B cell (primary cell): ENCODE results near the gene PIN1.
"Not testable (repeated sequence)": the region's sequence is repeated elsewhere in the genome, so short reads cannot be mapped to it uniquely, and the experiment has no call there.

Experiments
- CTCF ChIP-seq: fragments of 200-600 bp; IDR thresholded peaks from one replicate; pipeline ENCODE4 v1.8.0; 2022; ENCODE audit warnings: antibody characterized with exemption, mild to moderate bottlenecking
- EZH2 ChIP-seq: IDR thresholded peaks from 2 replicates; pipeline ENCODE4 v1.6.1; 2012; ENCODE audit warnings: borderline replicate concordance, low read depth, mild to moderate bottlenecking, moderate library complexity, low read length; ENCODE audit not compliant: insufficient read depth, poor library complexity, severe bottlenecking

GRCh38 chr19:9788604-9789003, 46.5 kb upstream of the PIN1 start:
- TF ChIP-seq CTCF, EZH2: not testable (repeated sequence)
